Measurements from ENCODE around the gene NDUFAF8.

- TF ChIP-seq, protein P1, sequence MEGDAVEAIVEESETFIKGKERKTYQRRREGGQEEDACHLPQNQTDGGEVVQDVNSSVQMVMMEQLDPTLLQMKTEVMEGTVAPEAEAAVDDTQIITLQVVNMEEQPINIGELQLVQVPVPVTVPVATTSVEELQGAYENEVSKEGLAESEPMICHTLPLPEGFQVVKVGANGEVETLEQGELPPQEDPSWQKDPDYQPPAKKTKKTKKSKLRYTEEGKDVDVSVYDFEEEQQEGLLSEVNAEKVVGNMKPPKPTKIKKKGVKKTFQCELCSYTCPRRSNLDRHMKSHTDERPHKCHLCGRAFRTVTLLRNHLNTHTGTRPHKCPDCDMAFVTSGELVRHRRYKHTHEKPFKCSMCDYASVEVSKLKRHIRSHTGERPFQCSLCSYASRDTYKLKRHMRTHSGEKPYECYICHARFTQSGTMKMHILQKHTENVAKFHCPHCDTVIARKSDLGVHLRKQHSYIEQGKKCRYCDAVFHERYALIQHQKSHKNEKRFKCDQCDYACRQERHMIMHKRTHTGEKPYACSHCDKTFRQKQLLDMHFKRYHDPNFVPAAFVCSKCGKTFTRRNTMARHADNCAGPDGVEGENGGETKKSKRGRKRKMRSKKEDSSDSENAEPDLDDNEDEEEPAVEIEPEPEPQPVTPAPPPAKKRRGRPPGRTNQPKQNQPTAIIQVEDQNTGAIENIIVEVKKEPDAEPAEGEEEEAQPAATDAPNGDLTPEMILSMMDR (IDR thresholded peaks at IDR 0.05; ENCODE audit: borderline replicate concordance, extremely low read depth, low read length, poor library complexity, severe bottlenecking): no peak
- no peak for TF ChIP-seq EZH2 (IDR thresholded peaks at IDR 0.05; ENCODE audit: borderline replicate concordance, low read depth, low read length, severe bottlenecking)
These were observed 46.6 kb upstream of the NDUFAF8 start for GRCh38 chr17:81192386-81193050.

All from DND-41 (cell line).